Natural killer cell (primary cell): ENCODE results near the gene SALL4. TPM values are rescaled to one million over a fixed set of nuclear protein-coding genes. Genes with fewer than 3 reads are reported as not detected.

Source experiments
- ATAC-seq, 3 donors: fragments of 150-1000 bp in 2 of 3; fragments of 200-7000 bp in 1 of 3; cut with Tn5 transposase; 1 replicate in 1 of 3; 2 replicates in 2 of 3; pipeline ENCODE4 v1.10.0; 2021; ENCODE audit warnings: mild to moderate bottlenecking in 2 of 3, moderate library complexity in 2 of 3
- DNase-seq, 2 donors: peaks; one replicate each; pipeline versions ENCODE4 v3.0.0 to v3.0.0-alpha.2; 2013 to 2021; ENCODE audit warnings: mixed read lengths in 1 of 2
- H3K27ac ChIP-seq: one replicate; pipeline ENCODE4 v1.5.1; 2013; ENCODE audit warnings: mild to moderate bottlenecking, low read length
- H3K27me3 ChIP-seq: one replicate; pipeline ENCODE4 v1.6.1; 2013; ENCODE audit warnings: low read length; ENCODE audit not compliant: control insufficient read depth, insufficient read depth
- H3K36me3 ChIP-seq: one replicate; pipeline ENCODE4 v1.6.1; 2013; ENCODE audit warnings: low read length; ENCODE audit not compliant: control insufficient read depth, insufficient read depth
- H3K4me1 ChIP-seq: one replicate; pipeline ENCODE4 v1.6.1; 2013; ENCODE audit warnings: low read length; ENCODE audit not compliant: control insufficient read depth, insufficient read depth
- H3K4me3 ChIP-seq: one replicate; pipeline ENCODE4 v1.5.1; 2013; ENCODE audit warnings: low read length
- H3K9me3 ChIP-seq: one replicate; pipeline ENCODE4 v1.6.1; 2013; ENCODE audit warnings: low read length; ENCODE audit not compliant: control insufficient read depth, insufficient read depth
- H3K27ac Mint-ChIP-seq, 2 donors: one replicate each; pipeline ENCODE4 v1.8.0; 2022; ENCODE audit warnings: mild to moderate bottlenecking in 2 of 2, mixed read lengths in 2 of 2, moderate library complexity in 1 of 2
- H3K27me3 Mint-ChIP-seq, 2 donors: one replicate each; pipeline ENCODE4 v1.8.0; 2022; ENCODE audit warnings: low read depth in 2 of 2, mixed read lengths in 2 of 2
- H3K36me3 Mint-ChIP-seq: one replicate; pipeline ENCODE4 v1.8.0; 2022; ENCODE audit warnings: mixed read lengths
- H3K4me1 Mint-ChIP-seq, 2 donors: one replicate each; pipeline ENCODE4 v1.8.0; 2022; ENCODE audit warnings: mixed read lengths in 2 of 2
- H3K4me3 Mint-ChIP-seq: one replicate; pipeline ENCODE4 v1.8.0; 2022; ENCODE audit warnings: mild to moderate bottlenecking, moderate library complexity, mixed read lengths
- H3K9me3 Mint-ChIP-seq, 2 donors: one replicate each; pipeline ENCODE4 v1.8.0; 2022; ENCODE audit warnings: mixed read lengths in 2 of 2
- WGBS: methylation state at CpG from one replicate; pipeline ENCODE4 v1.1.7; 2013; ENCODE audit warnings: missing lambda C conversion rate; ENCODE audit not compliant: insufficient coverage; 5-methylcytosine and 5-hydroxymethylcytosine counted together
- intact Hi-C: fragments of 100-400 bp; cut with micrococcal nuclease; formaldehyde crosslinking; loops from one replicate; pipeline ENCODE4 v1.14.2; 2022
- total RNA-seq, 4 donors: library from RNA; stranded (reverse); fragments of 120-200 nt in 1 of 4; gene quantifications; one replicate each; pipeline versions ENCODE4 v1.2.3 to v1.2.4, GENCODE V29; 2013 to 2022
- TF ChIP-seq, protein P1 (sequence below): fragments of 200-600 bp; IDR thresholded peaks from one replicate; pipeline ENCODE4 v1.8.0; 2022; ENCODE audit warnings: antibody characterized with exemption

The SALL4 gene
- total RNA-seq: 1 to 10 TPM in 1 of 3 donors, under 1 TPM in 2; 0.33 to 2.9 (median 0.42) TPM
- total RNA-seq (2013): 0.43 TPM

DNA sequence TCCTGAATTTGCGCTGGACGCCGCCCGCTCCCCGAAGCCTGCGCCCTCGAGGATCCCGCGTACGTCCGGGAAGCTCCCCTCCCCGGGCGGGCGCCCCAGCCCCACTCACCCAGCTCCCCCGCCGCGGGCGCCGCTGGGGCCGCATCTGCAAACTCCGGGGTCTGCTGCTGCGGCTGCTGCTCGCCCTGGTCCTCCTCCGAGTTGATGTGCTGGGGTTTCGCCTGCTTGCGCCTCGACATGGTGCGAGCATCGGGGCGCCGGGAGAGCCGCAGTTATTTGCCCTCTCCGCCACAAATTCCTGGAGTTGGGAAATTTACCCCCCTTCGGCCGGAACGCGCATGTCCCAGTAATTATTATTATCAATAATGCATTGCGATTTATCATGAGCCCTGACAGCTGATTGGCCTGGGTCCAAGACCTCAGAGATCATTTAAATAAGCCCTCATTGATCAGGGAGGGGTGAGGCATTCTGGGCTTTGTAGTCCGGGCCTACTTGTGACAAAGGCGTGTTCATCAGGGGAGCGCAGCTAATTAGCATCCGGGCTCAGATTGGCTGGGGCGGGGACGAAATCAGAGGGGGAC lies at the start of gene SALL4:
Gene SALL4 (minus strand): TSS at position 352 of the 582 bp plus-strand sequence. CDS start 113 bp downstream, at position 239.
- H3K4me3 ChIP-seq: peak within 1 kb of the TSS; percentile 33
- DNase-seq (no peak), ATAC-seq (no peak)
- H3K9me3 ChIP-seq: no peaks in the 10 kb centered on the region
- peaks cover 24% of the 10 kb centered on the region for H3K27me3 ChIP-seq
- Mint-ChIP-seq H3K4me3 (peak within 1 kb of the TSS; percentile 91), H3K27ac (peak within 1 kb of the TSS in 1 of 2 donors; percentile 29), H3K4me1 (peaks cover 12 to 20% of the 10 kb centered on the region in 2 donors), H3K36me3 (no peaks in the 10 kb centered on the region), H3K9me3 (no peaks in the 10 kb centered on the region), H3K27me3 (peaks cover 0 to 32% of the 10 kb centered on the region in 2 donors)
- H3K27ac ChIP-seq: no peak within 1 kb of the TSS
- TF ChIP-seq, protein P1, sequence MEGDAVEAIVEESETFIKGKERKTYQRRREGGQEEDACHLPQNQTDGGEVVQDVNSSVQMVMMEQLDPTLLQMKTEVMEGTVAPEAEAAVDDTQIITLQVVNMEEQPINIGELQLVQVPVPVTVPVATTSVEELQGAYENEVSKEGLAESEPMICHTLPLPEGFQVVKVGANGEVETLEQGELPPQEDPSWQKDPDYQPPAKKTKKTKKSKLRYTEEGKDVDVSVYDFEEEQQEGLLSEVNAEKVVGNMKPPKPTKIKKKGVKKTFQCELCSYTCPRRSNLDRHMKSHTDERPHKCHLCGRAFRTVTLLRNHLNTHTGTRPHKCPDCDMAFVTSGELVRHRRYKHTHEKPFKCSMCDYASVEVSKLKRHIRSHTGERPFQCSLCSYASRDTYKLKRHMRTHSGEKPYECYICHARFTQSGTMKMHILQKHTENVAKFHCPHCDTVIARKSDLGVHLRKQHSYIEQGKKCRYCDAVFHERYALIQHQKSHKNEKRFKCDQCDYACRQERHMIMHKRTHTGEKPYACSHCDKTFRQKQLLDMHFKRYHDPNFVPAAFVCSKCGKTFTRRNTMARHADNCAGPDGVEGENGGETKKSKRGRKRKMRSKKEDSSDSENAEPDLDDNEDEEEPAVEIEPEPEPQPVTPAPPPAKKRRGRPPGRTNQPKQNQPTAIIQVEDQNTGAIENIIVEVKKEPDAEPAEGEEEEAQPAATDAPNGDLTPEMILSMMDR: no peak
- intact Hi-C loops: no loop called here
- peaks cover 22% of the 10 kb centered on the region for H3K4me1 ChIP-seq
- 56% methylated on average over 44 of the region's 44 CpGs for WGBS
- no peaks in the 10 kb centered on the region for H3K36me3 ChIP-seq

DNA sequence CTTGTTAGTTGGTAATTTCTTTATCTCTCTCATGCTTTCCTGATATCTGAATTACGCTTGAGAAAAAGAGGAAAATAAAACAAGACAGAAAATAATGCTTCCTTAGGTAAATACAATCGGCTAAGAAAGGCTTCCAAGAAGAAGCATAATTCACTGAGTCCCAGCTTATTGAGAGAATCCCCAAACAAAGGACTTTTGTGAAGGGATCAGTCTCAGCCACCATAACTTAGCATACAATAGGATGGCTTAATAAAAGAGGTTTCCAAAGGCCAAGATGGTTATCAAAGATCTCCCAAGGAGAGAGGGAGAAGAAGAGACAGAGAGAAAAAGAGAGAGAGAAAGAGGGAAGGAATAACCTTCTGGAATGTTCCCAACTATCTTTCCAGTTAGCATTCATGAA lies 46.0 kb upstream of the SALL4 start:
- Histone ChIP-seq H3K9me3 (no peaks in the 10 kb centered on the region), H3K36me3 (no peaks in the 10 kb centered on the region), H3K27ac (no peak overlapping the region), H3K27me3 (no peaks in the 10 kb centered on the region), H3K4me1 (no peaks in the 10 kb centered on the region), H3K4me3 (no peak overlapping the region)
- Mint-ChIP-seq H3K27me3 (peaks cover 5 to 6% of the 10 kb centered on the region in 2 donors), H3K36me3 (no peaks in the 10 kb centered on the region), H3K27ac (no peak overlapping the region), H3K4me3 (no peak overlapping the region), H3K9me3 (no peaks in the 10 kb centered on the region), H3K4me1 (no peaks in the 10 kb centered on the region)
- no peak for ATAC-seq
- no peak for DNase-seq
- 100% methylated on average over 1 of the region's 2 CpGs for whole genome bisulfite sequencing
- TF ChIP-seq, protein P1: no peak
- intact Hi-C loops: no loop called here

DNA sequence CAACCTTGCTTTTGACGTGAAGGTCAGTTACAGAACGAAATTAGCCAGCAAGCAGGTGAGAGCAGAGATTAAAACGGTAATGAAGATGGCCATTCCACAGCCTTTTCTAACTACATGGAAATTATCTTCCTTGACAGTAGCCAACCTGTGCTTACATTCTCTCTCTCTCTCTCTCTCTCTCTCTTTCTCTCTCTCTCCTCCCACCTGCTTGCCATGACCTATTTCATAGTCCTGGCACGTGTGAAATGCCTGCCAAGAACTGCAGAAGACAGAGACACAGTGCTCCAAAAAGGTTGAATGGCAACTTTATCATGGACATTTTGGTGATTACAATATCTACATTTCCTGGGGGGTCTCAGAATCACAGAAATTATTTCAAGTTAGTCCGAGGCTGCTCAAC lies 38.5 kb upstream of the SALL4 start:
- no peak for ATAC-seq
- 83% methylated on average over 5 of the region's 5 CpGs for WGBS

More for the DNA sequence above, 38.5 kb upstream of the SALL4 start:
- Histone ChIP-seq H3K4me1 (no peaks in the 10 kb centered on the region), H3K27ac (no peak overlapping the region), H3K4me3 (no peak overlapping the region), H3K9me3 (no peaks in the 10 kb centered on the region), H3K36me3 (no peaks in the 10 kb centered on the region), H3K27me3 (no peaks in the 10 kb centered on the region)
- H3K4me3 Mint-ChIP-seq: no peak overlapping the region
- intact Hi-C loops: no loop called here
- H3K27ac Mint-ChIP-seq: no peak overlapping the region
- no peaks in the 10 kb centered on the region for H3K9me3 Mint-ChIP-seq
- H3K4me1 Mint-ChIP-seq: no peaks in the 10 kb centered on the region
- peaks cover 7 to 11% of the 10 kb centered on the region in 2 donors for H3K27me3 Mint-ChIP-seq
- DNase-seq: no peak
- TF ChIP-seq, protein P1: no peak
- no peaks in the 10 kb centered on the region for H3K36me3 Mint-ChIP-seq
